OCI-LY3 (cell line): Measurements from ENCODE around the gene SULT1A3.
"Not testable (repeated sequence)": the region's sequence is repeated elsewhere in the genome, so short reads cannot be mapped to it uniquely, and the experiment has no call there.

Source experiments
- CTCF ChIP-seq: fragments of 200-600, 300-600 bp; sonication (generic); IDR thresholded peaks from 2 replicates; pipeline ENCODE4 v1.5.1; 2014; ENCODE audit warnings: antibody characterized with exemption, low read length, low read depth
- EZH2phosphoT487 ChIP-seq: fragments of 200-600 bp; shearing (Covaris generic); IDR thresholded peaks from 2 replicates; pipeline ENCODE4 v1.6.1; 2018; ENCODE audit warnings: antibody characterized with exemption, mixed run types, low read depth

DNA sequence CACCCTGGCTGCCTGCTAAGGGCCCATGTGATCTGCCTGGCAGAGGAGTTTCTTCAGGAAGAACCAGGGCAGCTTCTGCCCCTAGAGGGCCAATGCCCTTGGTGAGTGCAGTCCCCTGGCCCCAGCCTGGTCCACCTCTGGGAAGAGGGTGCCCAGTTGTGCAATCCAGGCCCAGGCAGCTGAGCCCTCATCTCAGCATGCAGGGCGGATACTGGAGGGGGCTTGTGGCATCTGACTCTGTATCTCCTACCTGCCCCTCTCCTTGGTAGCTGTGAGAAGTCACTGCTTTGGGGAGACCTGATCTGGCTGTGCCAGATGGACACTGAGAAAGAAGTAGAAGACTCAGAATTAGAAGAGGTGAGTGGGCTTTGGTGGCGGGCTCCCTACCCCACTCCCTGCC is 2.1 kb upstream of the SULT1A3 start:
- TF ChIP-seq CTCF, EZH2phosphoT487: not testable (repeated sequence)
